Hypothalamus (tissue), 51 donors: ENCODE measurements around the gene ZNF664.

Experiments used
- DNase-seq, 51 donors: peaks; one replicate each; lab custom pipeline; 2025; lab: John Stamatoyannopoulos, UW

Gene ZNF664

DNA sequence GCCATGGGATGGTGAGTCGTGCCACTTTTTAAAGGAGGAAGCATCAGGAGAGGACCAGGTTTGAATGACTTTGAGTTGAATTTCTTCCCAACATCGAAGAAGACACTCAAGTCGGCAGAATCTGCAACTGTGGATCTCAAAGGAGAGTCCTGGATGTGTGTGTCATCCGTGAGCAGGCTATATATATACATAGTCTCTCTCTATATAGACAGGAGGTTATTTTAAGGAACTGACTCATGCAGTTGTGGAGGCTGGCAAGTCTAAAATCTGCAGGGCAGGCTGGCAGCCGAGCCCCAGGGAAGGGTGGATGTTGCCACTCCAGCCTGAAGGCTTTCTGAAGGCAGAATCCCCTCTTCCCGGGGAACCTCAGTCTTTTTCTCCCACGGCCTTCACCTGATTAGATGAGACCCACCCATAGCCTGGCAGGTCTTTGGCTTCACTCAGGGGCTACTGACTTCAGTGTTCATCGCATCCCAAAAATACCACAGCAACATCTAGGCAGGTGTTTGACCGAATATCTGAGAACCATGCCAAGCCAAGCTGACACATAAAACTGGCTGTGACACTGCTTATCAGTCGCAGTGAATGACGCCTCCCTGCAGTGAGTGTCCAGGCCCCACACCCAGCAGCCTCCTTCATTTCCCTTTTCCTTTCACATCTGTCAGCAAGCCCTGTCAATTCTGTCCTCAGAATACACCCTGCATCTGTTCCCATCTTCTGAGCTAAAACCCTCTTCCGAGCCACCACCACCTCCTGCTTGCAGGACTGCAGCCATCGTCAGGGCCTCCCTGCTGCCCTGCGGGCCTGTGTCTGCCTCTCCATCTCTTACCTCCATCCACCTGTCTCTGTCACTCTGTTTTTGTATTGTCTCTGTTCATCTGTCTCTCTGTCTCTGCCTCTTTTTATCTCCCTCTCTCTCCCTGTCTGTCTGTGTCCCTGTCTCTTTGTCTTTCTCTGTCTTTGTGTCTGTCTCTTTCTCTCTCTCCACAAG lies 54.0 kb downstream of the ZNF664 start:
- peak in 1 of 51 donors; percentile 49 for DNase-seq

DNA sequence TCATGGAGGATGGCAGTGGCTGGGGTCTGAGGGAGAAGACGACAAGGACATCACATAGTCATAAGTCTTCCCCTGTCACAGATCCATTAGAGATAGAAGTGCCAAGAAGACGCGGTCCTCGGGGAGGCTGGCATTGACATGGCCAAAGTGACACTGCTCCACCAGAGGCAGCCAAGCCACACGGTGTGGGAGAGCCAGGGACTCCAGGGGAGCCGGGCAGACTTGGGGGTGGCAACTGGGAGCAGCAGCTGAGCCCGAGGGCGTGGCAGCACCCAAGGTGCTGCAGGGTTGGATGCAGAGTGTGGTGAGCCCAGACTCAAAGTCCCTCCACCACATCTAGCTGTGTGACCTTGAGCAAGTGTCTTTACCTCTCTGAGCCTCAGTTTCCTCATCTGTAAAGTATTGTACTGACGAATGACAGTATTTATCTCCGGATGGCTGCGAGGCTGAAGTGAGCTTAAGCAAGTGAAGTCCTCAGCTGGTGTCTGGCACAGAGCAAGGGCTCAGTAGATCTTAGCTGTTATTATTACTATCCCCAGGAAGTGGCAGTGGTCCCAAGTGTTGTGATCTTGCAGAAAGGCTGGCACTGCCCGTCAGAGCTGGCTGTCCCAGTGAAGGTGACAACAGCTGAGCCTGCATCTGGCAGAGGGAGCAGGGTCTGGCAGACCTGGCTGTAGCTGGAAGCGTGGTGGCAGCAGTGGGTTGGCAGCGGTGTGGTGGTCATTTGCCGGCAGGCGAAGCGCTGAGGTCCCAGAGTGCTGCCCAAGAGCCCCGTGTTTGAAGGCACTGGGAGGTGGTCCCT lies 54.9 kb downstream of the ZNF664 start:
- DNase-seq: peak in 1 of 51 donors; percentile 5

DNA sequence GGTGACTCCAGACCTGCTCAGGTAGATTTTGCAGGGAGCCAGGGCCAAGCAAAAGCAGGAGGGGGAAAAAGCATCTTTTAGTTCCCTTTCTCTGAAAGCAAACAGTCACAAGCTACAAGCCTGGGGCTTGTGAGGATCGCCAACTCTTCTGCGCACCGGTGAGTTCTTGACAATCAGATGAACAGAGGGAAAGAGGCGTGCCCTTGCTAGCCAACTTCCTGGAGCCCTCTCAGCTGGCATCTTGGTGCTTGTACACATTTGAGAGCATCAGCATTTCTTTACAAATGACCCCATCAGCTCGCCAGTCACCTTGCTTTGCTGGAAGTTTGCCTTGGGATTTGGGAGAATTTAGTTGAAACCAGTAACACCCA lies 55.5 kb downstream of the ZNF664 start:
- DNase-seq: no peak

DNA sequence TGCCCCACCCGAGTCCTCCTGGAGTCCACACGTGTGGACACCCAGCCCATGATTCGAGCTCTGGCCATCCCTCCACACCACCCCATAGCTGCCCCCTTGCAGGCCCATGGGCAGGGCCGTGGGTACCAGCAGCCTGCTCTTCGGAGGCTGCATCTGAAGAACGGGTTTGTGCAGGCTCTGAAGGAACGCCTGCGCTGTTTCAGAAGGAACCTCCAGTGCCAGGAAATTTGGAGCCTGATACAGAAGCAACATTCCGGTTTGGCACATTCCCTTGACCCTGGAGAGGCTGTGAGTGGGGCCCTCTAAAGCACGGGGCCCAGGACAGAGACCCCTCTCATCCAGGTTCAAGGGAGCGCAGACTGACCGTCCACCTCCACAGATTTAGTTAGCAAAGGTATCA lies 57.0 kb downstream of the ZNF664 start:
- no peak for DNase-seq

DNA sequence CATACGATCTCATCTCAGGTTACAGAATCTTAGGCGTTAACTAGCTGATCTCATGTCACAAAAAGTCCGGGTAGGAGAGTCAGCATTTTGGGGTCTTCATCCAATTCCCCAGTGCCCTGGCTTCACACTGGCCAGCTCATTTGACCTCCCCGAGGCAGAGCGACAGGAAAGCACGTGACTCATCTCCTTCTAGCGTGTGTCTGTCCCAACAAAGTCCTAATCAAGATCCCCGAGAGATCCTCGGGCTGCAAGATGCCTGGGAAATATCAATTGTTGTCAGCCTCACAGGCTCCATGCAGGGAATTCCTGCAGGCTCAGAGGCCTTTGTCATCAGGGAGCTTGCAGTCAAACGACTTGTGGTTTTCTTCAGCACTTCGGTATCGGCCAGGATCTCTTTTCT lies 57.5 kb downstream of the ZNF664 start:
- DNase-seq: no peak

DNA sequence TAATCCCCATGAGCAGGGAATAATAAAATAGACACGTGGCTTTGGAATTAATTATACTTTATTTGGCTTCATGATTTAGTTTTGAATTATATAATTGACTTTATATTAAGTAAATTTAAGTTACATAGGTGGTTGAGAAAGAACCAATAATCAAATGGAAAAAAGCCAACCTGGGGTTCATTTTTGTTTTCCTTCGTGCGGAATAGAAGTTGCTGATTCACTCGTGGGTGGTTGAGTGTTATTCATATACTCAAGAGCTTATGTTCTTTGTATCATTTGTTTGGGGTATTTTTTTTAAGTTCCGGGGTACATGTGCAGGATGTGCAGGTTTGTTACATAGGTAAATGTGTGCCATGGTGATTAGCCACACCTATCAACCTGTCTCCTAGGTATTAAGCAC lies 58.0 kb downstream of the ZNF664 start:
- no peak for DNase-seq

DNA sequence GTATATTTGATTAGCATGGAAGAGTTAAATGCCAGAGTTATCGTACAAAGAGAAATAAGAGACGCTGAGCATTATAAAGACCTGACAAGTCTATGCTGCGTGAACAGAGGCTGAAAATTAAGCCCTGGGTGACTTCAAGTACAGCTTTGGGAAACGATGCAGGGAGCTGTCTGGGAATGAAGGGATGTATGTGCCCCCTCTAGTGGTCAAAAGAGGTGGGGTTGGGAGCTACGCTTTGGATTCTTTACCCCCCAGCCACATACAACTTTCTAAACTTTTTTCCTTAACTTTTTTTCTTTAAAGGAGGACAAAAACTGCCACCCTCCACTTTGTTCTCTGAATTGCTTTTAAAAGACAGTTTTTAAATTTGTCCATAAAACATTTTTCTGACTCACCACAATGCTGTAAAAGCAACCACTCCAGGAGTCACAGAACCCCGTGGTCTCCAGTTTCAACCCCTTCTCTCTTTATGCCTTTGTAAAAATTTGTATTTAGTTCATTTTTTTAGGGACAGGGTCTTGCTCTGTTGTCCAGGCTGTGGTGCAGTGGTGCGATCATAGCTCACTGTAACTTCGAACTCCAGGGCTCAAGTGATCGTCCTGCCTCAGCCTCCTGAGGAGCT lies 59.4 kb downstream of the ZNF664 start:
- peak in 21 of 51 donors; percentile 4 to 65 (median 33) for DNase-seq

DNA sequence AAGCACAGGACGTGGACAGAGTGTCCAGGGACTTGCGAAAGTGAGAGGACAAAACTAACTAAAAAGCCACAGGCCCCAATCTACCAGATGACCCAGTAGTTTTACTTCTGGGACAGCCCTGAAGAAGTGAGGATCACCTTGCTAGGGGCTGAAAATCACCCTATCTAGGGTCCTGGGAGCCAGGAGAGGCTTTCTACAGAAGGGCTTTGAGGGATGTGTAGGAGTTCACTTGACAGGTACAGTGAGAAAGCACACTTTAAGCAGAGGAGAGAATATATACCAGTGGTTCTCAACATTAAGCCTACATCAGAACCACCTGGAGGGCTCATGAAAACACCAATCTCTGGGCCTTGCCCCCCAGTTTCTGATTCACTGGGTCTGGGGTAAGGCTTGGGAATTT lies 60.8 kb downstream of the ZNF664 start:
- no peak for DNase-seq

DNA sequence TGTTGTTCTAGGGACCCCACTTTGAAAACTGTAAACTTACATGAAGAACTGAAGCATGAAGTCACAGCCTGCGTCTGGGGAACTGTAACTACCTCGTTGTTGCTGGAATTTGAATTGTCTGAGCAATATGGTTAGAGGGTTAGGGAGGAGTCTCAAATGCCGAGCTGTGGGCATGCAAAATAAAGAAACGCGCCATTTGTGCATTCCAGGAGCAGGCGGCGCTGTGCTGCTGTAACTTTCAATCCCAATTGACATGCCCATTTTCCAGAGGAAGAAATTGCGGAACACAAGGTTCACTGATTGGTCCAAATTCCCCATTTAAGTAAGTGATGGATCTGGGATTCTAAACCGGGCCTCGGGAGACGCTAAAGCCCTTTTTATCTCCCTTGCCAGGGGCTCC lies 61.3 kb downstream of the ZNF664 start:
- DNase-seq: no peak

DNA sequence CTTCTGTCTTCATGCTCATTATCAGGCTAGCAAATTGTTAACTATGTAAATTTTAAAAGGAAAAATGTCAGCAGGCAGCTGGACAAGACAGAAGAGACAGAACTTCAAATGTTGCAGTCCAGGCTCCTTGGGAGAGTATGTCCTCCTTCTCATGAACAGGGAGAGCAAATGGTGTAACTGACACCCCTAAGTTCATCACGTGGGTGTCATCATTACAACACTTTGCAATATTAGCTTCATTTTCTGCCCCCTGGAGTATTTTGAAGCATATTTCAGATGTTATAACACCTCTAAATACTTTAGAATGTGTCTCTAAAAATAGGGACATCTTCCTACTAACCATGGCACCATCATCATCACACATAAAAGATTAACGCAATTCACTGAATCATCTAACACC lies 62.1 kb downstream of the ZNF664 start:
- DNase-seq: no peak

DNA sequence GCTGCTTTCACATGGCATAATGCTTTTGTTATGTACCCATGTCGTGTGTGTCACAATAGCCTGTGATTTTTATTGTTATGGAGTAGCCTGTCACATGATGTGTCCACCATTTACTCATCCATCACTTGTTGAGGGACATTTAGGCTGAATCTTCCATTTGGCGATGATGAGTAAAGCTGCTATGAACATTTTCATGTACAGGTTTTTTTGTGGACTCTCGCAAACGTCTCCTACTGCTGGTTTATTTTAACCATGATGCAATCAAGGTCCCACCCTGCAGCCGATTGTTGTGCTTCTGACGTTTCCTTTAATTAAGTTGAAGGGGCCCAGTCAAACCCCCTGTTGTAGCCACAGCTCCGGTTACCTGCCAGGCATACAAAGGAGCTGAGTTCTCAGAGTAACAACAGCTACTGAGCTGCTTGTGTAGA lies 63.2 kb downstream of the ZNF664 start:
- no peak for DNase-seq

DNA sequence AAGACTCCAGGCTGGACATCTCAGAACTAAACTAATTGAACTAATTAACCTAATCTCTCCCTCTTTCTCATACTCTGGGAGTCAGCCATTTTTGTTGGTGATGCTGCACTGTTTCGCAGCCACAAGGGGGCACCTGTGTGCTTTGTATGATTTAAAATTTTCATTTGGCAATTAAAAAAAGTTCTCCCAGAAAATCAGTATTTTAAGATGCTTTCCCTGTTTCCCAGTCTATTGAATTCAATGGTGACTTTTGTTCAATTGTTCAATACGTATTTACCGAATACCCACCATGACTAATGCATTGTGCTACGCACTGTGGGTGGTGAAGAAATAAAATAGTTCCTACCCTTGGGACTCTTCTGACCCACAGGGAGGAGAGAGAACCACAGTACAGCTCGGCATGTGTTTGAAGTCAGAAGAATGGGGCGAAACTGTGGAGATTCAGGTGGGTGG lies 63.7 kb downstream of the ZNF664 start:
- peak in 25 of 51 donors; percentile 5 to 75 (median 24) for DNase-seq

DNA sequence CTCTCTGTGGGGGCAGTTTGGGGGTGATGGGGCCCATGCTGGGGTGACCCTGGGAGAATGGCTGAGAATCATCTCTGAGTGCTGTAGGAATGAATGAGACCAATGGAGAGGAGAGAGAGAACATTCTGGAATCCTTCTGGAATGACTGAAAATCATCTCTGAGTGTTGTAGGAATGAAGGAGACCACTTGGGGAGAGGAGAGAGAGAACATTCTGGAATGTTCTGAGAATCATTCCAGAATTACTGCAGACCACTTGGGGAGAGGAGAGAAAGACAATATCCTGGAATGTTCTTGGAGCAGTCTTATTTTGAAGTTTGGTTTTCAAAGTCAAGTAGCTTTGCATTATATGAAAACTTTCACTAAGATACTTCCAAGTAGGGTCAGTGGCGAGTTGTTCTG lies 64.3 kb downstream of the ZNF664 start:
- DNase-seq: no peak

DNA sequence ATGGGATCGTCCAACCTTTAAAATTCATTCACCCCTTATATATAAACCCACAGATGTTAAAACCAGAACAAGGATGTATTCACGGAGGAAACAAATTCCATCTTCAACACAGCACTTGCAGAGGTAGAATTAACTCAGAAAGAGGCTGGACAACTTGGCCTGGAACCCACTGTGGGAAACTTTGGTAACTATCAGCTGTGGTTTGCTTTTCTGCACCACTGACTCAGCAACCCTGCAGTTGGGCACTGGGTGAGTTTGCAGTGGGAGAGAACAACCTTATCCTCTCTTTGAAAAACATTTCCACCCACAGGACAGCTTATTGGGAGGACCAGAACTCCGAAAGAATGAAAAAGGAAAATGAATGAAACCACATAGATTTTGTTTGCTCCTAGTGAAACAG lies 66.3 kb downstream of the ZNF664 start:
- DNase-seq: no peak

DNA sequence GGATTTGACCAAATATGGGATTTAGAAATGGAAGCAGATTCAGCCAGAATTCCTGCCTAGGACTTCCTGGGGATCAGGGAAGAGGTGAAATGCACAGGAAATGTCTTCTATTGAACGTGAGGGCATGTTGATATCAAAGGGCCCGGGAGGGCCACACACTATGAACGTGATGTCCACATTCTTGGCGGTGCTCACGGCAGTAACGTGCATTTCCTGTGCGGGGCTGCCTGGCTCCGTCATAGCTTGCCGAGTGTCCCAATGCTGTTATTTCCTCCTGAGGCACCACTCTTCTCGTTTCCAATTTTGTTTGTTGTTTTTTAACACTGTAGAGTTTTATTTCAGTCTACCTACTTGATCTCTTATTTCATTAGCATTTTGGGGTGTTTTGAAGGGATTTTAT lies 67.3 kb downstream of the ZNF664 start:
- DNase-seq: no peak

DNA sequence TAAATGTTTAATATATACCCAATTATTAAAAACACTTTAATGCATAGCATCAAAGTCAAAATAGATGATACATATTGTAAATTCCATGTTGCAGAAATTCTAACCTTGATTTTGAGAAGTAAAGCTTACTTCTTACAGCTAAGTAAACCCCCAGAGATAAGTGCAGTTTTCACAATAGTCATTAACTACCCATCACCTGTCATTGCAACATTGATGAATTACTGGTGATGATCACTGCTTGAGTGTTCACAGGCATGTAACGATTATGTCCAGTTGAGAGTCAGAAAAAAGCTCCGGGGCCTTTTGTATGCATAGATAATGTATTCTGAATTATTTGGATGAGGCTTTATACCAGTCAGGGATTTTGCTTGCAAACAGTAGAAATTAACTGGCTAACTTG lies 67.7 kb downstream of the ZNF664 start:
- DNase-seq: no peak

DNA sequence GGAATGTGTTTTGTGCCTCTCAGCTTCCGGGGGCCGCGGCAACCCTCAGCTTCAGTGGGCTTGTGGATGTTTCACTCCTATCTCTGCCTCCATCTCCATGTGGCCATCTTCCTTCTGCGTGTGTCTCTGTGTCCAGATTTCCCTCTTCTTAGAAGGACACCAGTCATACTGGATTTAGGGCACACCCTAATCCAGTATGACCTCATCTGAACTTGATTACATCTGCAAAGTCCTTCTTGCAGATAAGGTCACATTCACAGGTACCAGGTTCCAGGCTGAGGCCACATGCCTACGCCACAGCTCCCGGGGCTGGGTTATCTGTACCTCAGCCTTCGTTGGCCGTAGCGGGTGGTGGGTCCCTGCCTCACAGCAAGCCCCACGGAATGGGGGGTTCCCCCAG lies 68.9 kb downstream of the ZNF664 start:
- DNase-seq: no peak

DNA sequence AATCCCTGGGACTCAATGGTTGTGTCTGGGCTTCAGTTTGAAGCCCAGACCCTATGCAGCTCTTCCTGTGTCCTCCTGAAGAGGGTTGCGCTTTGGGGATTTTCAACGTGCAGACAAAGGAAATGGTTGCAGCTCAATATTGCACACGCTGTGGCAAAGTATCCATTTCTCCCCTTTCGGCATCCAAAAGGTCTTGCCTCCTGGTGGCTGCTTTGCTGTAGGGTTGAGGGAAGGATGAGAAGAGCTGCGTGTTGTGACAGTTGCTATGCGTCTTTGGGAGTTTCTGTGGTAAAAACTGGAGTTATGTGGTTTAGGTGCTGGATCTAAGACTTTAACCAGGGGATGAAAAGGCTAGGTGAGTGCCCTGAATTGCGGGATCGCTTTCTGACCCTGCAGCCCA lies 71.0 kb downstream of the ZNF664 start:
- DNase-seq: no peak

DNA sequence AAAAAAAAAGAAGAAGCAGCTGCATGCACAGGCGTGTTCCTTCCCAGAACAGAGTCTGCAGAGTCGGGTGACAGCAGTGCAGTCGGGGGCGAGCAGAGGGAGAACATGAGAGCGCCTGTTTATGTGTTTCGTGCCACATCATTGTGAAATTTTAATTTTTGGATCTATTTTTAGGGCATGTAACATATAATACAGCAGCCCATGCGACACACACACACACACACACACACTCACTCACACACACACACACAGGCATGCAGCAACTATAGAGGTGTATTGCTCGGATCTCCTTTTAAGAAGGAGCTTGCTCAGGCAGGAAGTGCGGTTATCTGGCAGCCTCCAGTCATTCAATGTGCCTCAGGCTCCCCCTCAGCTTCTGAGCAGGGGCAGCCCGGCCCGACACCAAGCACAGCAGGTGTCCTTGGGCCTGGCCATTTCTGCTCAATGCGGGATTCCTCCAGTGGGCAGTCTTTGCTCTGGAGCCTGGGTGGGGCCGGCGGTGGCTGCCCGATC lies 71.8 kb downstream of the ZNF664 start:
- DNase-seq: peak in 5 of 51 donors; percentile 10 to 24 (median 13)

DNA sequence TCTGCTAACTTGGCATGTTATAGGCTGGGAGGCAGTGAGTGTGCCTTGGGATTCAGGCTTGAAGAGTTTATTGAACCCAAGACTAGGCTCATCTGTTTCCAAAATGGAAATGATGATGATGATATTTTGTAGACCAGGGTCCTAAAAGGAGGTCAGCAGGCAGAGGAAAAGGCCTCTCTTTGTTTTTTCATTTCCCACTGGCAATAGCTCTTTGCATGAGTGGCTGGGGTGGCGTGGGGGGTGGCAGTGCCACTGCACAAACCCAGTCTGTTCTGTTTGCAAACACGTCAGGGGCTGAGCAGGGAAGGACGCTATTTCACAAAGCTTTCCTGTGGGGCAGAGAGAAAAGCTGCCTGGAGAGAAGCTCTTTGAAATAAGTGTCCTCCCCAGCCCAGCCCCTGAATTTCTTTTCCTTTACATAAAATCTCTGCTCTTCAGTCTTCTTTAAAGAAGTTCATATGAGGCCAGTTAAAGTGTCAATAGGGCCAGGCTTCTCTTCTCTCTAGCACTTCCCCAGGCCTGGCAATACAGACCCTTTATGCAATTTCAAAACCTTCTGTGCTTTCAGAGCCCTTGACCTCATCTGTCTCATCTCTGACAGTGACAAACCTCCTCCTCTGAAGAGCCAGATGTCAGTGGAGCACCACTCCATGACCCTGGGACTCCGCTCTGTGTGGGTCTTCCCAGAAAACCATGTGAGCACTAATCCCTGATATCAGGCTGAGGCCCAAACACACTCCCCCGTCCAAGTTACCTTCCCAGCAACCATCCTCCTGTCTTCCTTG lies 72.8 kb downstream of the ZNF664 start:
- peak in 43 of 51 donors; percentile 15 to 86 (median 60) for DNase-seq
